HG03097 (cell line): ENCODE measurements around the gene CACNA1C.

Experiments
- ATAC-seq: cut with Tn5 transposase; IDR thresholded peaks from one replicate; pipeline ENCODE4 v1.9.1; 2021; ENCODE audit not compliant: unreplicated experiment, low FRiP score

The CACNA1C gene

DNA sequence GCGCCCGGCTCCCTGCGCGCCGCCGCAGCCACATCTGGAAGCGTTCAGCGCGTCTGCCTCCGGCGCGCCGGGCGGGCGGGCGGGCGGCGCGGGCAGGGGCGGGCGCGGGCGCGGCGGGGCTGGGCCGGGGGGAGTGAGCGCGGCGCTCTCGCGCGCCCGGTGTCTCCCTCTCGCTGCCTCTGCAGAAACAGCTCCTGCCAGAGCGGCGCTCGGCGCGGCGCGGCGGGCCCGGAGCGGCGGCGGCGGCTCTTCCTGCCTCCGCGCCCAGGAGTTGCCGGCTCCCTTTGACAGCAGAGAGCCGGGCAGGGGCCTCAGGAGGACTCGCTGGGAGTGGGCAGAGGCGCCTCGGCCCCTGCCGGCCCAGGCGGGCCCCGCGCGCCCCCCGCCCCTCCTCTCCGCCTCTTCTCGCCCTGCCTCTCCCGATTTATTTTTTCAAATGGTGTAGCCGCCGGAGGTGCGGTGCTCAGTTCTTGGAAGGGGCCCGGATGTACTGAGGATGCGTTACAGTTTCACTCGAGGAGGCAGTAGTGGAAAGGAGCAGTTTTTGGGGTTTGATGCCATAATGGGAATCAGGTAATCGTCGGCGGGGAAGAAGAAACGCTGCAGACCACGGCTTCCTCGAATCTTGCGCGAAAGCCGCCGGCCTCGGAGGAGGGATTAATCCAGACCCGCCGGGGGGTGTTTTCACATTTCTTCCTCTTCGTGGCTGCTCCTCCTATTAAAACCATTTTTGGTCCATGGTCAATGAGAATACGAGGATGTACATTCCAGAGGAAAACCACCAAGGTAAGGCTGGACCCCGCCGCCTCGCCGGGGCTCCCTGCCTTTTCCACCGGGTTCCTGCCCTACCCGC lies at the start of gene CACNA1C:
Gene CACNA1C, plus strand, starts transcription at position 162 of the 853 bp plus-strand sequence. Its CDS starts 576 bp downstream, at position 738.
- no peak for ATAC-seq

DNA sequence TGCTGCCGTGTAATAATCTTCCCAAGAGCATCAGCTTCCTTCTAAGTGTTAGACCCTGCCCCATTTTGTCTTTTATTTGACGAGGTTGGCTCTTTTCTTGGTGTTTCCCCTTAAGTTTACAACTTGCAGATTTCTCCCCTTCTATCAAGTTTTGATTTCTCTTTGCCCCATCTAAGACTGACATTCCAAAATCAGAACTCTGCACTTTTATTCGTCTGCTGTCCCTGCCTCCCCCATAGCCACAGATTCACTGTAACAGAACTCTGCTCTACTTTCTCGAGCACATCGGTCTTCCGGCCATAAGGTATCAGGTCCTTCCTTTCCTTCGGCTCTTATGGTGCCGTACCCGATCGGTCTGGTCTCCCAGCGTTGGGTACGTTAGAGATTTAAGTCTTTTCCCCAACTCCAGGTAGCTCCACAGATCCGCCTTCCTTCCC lies 49.1 kb upstream of the CACNA1C start:
- ATAC-seq, result peak; percentile 19

DNA sequence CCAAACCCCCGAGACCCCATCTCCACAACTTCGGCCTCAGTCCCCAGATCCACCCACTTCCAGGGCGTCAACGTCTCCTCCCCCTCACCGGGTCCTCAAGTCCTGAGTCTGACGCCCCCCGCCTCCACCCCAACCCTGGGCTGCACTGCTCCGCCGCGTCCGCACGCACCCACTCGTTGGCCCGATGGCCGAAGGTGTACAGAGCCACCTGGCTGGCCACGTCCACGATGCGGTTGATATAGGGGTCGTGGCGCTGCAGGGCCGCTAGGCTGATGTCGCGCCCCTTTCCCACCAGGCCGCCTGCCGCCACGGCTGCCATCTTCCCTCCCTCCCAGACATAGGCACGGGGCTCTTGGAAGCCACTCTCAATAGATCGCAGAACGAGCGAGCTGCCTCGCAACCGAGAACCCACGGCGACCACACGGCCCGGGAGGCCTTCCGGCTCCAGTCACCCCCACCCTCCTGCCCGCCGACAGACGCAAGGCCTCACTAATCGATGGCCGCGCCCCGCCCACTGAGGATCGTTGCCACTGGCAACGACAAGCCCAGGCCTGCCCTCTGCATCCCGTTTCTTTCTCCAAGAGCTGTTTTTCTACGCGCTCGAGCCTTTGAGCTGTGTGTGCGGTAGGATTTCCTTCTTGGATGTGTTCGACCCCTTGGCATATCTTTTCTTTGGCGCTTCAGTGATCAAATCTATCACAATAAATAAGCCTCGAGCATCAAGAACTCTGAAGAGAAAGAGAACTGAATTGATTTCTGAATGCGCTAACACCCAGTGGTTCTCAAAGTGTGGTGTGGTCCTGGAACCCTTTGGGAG lies 48.5 kb upstream of the CACNA1C start, which contains the start of gene DCP1B:
Gene DCP1B, minus strand, starts transcription at position 345 of the 817 bp plus-strand sequence. Its CDS starts 26 bp downstream, at position 319.
- peak; percentile 89 for ATAC-seq

DNA sequence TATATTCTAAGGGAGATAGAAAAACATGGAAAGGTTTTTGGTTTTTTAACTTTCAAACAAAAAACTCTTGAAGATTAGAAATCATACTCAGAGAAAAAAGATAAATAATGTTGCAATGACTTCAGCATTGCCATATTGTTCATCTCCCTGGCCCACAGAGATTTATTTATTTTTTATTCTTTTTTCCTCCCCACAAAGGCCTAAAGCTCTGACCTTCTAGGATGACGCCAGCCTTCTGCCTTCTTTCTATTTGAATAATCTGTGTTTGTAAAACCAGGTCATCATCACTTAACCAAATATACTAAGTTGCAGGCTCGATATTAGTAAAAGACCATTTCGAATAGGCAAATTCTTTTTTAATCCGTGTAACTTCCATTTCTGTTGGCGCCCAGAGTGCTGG lies 44.1 kb upstream of the CACNA1C start:
- no peak for ATAC-seq

DNA sequence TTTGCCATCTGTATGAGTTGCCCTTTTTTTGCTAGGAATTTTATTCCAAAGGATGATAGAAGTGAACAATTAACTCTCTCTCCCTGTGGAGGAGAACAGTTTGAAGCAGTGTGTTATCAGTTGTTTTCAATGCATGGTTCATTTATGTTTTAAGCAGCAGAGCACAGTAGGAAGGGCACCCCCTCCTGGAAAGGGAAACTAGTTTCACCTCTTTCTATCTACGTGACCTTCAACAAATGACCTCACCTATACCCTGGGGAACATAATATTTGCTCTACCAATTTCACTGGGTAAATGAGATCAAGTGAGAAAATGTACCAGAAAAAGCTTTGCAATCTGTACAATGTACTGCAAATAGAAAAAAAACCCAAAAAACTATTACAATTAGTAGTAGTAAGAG lies 43.2 kb upstream of the CACNA1C start:
- no peak for ATAC-seq

DNA sequence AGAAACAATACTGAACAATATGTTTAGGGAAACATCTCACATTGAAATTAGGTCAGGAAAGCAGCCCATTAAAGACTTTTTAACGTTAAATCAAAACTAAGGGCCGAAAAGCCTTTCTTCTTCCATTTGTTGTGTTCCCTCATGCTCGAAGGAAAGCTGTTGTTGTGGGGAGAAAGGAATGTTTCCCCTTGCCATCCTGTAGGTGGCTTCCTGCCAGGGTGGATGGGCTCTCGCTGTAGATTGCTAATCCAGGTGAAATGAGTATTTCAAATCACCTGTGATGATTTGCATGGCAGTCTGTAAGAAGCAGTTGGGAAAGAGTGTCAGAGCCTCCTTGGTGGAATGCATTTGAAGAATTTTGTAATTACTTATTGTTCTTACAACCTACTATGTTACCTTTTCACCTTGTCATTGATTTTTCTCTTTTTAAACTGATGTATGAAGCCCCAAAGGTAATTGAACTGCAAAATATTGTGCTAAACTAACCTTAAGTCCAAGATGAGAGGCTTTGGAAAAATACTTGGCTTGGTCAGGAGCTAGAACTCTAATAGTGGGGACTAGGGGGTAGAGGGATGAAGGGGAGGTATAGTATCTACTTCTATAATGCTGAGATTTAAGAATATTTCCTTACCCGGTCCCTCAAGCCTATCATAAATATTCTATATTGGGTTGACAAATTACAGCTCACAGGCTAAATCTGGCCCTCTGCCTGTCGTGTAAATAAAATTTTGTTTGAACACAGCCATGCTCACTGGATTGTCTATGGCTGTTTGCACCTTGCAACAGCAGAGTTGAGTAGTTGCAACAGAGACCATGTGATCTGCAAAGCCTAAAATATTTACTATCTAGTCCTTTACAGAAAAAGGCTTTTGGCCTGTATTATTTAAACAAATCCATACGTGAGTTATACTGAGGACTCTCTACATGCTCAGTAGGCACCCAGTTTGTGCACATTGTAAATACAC lies 40.9 kb upstream of the CACNA1C start:
- no peak for ATAC-seq

DNA sequence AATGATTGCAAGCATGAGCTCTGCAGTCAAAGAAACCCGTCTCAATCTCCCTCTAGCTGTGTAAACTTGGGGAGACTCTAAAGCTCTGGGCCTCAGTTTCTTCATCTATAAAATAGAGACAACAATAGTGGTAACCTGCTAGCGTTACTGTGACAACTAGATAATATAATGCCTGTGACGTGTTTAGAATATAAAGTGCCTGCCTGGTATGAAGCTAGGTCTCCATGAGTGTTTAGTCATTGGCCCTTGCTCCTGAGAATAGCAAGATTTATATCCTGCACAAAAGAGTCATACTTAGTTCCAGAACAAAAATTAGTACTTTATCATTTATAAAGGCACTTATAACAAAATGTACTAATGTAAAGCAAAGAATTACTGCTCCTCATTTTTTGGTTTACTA lies 39.7 kb upstream of the CACNA1C start:
- no peak for ATAC-seq

DNA sequence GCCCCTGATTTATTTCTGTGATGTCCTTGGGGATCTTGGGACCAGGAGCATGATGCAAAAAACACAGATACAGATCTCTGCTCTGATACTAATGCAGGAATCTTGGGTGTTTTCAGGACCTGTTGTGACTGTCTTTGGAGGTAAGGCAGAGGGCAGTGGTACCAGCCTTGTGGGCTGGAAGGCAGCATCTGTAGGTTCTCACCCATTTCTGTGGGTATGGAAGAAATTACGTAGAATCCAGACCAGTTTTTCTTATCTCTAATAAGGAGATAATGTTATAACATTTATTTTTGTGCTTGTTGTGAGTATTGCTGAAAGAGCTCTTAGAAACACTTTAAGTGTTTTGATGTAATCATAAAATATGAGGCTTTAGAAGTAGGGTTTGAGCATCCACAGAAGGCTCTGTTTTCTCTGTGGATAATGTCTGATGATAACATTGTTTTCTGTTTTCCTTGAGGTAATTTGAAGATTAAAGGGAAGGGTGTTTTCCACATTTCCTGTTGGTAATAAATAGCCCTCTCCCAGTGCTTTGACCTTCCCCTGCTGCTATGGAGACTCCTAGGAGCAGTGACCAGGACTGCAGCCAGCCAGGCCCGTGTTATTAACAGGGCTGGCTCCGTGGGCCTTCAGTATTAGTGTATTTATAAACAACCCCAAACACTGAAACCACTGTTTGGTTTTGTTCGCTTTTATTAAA lies 39.1 kb upstream of the CACNA1C start:
- no peak for ATAC-seq

DNA sequence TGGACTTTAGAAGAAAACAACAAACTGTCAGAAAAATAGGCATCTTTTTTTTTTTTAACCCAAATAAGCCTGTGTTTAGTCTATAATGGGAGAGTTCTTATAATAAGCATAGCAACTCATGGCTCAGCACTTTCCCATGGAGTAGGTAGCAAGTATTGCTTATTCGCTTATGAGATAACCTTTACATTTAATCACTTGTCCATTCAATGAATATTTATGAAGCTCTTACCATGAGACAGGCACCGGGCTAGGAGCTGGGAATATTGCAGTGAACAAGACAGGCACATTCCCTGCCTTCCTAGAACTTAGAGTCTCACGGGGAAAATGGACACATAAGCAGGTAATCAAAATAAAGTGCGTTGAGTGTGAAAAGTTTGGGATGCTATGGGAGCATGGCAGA lies 38.6 kb upstream of the CACNA1C start:
- no peak for ATAC-seq

DNA sequence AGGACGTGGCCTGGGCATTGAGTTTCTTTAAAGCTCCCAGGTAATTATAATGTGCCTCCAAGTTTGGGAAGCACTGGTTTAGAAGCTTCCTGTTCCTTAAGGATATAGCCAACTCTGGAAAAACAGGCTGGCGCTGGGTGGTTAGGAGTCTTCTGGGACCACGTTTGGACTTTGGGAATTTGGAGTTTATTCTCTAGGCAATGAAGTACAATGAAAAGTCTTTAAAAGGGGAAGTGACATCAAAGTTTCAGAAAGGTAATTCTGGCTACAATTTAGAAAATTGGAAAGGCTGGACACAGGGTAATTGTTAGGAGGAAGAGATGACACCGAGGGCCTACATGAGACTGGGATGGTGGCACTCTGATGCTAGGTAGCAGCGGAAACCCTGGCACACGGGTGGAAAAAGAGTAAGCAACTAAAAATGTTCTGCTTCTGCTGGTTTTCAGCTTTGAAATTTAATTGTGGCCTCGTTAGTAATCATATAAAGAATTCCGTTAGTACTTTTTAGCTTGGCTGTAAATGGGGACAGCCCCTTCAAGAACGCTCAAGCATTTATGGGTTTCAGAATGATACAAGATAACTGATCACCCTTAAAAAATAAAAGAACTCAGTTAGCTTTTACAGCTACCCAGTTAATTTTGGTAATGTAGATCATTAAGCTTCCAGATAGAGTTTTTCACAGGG lies 35.8 kb upstream of the CACNA1C start:
- no peak for ATAC-seq

DNA sequence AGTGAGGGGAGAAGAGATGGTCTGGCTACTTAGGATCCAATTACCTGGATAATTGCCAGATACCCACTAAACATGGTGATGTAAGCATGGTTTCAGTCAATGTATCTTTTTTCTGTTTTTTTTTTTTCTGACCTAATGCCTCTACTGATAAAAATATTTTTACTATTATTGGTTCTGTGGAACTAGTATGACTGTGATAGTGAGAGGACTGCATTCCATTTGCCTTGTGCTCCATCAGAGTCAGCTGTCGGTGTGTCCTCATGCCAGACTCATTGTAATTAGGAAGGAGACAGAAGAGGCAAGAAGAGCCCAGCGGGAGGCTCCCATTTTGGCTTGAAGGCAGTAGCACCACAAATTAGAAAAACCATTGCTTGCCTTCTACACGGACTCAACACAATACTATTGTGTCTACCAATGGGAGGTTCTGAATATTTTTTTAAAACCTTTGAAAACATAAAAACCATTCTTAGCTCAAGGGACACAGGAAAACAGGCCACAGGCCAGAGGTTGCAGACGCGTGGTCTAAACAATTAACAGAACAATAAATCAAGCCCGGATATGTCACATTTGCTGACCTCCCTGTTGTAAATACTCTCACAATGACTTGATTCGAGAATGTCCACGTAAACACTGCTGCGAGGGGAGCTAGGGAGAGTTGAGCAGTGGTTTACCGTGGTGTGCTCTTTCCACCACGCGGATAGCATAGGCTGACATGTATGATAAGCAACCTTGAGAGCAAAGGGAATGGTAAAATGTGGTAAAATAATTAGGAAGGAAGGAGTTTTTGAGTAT lies 35.0 kb upstream of the CACNA1C start:
- ATAC-seq, result no peak

DNA sequence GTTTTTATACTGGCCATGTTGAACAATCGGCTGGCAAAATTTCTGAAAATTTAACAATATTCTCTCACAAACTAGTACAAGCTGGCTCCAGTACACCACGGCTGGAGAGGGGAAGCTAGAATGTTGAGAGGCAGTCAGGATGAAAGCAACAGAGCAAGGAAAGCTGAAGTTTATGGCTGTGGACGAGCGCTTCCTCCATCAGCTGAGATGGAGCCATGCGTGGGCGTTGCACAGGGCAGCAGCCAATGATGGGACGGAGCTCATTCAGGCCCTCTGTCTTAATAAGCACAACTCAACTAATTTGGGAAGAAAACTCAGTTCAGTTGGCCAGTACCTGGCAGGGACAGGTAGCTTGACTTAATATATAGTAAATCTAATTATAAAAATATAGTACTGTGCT lies 34.4 kb upstream of the CACNA1C start:
- ATAC-seq, result no peak

DNA sequence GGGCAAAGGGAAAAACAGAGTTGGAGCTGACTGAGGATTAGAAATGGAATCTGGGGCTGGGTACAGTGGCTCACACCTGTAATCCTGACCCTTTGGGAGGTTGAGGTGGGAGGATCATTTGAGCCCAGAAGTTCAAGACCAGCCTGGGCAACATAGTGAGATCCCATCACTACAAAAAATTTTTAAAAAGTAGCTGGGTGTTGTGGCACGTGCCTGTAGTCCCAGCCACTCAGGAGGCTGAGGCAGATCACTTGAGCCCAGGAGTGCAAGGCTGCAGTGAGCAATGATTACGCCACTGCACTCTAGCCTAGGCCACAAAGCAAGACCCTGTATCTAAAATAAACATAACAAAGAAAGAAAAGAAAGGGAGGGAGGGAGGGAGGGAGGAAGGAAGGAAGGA lies 33.7 kb upstream of the CACNA1C start:
- no peak for ATAC-seq

DNA sequence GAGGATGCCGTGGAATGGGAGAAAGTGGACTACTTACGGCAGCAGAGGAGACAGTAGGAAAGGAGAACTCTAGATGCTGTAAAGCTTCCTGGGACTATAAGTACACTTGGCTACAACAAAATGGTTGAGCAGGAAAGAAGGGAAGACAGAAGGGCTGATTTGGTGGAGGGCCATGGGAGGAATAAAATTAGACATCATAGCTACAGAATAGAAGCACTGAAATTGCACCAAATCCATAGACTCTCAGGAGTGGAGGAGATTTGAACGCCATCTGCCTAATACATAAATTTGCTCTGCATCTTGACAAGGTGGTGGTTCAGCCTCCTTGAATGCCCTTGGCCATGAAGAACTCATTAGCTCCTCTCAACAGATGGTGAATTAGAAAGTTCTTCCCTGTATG lies 32.3 kb upstream of the CACNA1C start:
- ATAC-seq, result no peak

DNA sequence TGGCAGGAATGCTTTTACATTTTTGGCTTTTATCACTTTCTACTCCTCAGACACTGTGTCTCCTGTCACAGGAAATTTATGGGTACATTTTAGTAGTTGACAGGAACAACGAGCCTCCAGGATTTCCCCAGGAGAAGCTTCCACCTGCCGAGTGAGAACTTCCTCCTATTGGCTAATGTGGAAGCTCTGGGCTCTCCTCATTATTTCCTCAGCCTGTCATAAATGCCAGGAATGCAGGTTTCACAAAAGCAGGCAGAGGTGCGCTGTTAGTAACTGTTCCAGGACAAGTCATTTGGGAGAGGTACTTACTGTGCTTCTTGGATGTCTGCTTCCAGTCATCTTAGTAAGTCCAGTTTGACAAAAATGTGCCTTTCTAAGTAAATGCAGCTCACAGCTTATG lies 29.4 kb upstream of the CACNA1C start:
- ATAC-seq, result no peak

DNA sequence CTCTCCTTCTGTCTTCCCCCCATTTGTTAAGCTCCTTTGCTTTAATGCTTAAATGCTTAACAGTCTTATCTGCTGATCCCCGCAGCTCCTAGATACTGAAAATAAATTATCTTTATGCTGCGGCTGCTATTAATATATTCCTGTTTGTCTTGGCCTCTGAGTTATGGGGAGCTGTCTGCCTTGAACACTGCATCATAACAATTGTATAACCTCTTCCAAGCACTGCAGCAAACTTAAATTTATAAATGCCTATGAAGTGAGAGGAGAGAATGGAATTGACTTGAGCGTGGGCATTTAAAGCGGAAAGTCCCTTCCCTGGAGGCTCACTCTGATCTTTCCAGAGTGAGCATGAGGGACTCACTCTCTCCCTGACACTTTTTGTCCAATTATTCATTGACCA lies 25.4 kb upstream of the CACNA1C start:
- ATAC-seq, result no peak

DNA sequence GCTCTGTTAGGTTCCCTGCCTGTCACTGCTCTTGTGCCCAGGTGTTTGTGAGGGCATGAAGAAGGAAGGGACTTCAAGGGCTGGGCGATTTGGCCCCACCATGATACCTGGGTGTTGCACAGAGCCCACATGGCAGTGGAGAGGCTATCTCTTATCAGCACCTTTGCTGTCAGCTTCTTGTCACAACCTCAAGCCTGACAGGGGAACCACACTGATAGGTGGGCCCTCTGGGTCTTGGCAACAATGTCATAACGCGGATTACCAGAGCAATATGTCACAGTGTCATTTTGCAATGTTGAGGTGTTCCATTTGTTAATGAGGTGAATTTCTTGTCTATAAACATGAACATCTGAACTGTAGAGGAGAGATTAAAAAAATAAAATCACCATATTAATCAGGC lies 22.9 kb upstream of the CACNA1C start:
- no peak for ATAC-seq

DNA sequence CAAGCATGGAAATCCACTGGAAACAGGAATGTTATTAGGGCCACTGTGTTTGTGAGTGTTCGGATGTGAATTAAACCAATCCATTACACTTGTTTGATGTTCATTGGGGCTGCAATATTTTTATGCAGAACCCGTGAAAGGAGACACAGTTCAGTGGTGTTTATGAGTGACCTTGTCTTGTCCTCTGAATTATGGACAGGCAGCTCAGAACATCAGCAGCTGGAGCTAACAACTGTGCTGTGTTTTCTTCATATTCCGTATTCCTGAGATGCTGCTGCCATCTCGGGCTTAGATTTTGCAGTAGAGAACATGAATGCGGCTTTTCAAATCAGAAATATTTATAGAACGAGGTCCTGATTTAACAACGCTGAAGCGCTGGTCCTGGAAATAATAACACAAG lies 20.3 kb upstream of the CACNA1C start:
- no peak for ATAC-seq
